Activated T-helper 2 cell treated with anti-CD3 and anti-CD28 coated beads, Interferon-gamma antibody, Interleukin-2, Interleukin-4, amounts not matched to agents 10 μg/mL and 5 μg/mL and 100 μg/mL, durations not matched to agents 14 hours and 24 hours and 36 hours (primary cell): ENCODE measurements around the gene ESPN. TPM values are rescaled to one million over a fixed set of nuclear protein-coding genes. Genes with fewer than 3 reads are reported as not detected.
"Not testable (repeated sequence)": the region's sequence is repeated elsewhere in the genome, so short reads cannot be mapped to it uniquely, and the experiment has no call there.

Experiments used
- DNase-seq: peaks from one replicate; pipeline ENCODE4 v3.0.0; 2021; ENCODE audit warnings: low spot score
- H3K27ac Mint-ChIP-seq: one replicate; pipeline ENCODE4 v1.8.0; 2021; ENCODE audit warnings: mixed read lengths
- H3K27me3 Mint-ChIP-seq: one replicate; pipeline ENCODE4 v1.8.0; 2021; ENCODE audit warnings: low read depth, mixed read lengths
- H3K36me3 Mint-ChIP-seq: one replicate; pipeline ENCODE4 v1.8.0; 2021; ENCODE audit warnings: low read depth, mixed read lengths
- H3K4me1 Mint-ChIP-seq: one replicate; pipeline ENCODE4 v1.8.0; 2021; ENCODE audit warnings: low read depth, mixed read lengths
- H3K4me3 Mint-ChIP-seq: one replicate; pipeline ENCODE4 v1.8.0; 2021; ENCODE audit warnings: low read depth, mild to moderate bottlenecking, moderate library complexity, mixed read lengths
- H3K9me3 Mint-ChIP-seq: one replicate; pipeline ENCODE4 v1.8.0; 2021; ENCODE audit warnings: mixed read lengths
- intact Hi-C: fragments of 100-400 bp; cut with micrococcal nuclease; formaldehyde crosslinking; loops from one replicate; pipeline ENCODE4 v1.15.1; 2023
- total RNA-seq: library from RNA; stranded (reverse); gene quantifications from 2 replicates; pipeline ENCODE4 v1.2.3, GENCODE V29; 2022

The ESPN gene
- total RNA-seq, 1 donor from 2014 or later: 1.0 TPM

DNA sequence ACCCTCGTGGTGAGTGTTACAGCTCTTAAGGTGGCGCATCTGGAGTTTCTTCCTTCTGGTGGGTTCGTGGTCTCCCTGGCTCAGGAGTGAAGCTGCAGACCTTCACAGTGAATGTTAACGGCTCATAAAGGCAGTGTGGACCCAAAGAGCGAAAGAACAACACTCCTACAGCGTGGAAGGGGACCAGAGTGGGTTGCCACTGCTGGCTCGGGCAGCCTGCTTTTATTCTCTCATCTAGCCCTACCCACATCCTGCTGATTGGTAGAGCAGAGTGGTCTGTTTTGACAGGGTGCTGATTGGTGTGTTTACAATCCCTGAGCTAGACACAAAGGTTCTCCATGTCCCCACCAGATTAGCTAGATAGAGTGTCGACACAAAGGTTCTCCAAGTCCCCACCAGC is 29.4 kb upstream of the ESPN start:
- intact Hi-C loops: loop anchor here (10.0 kb wide), 1 partner anchor 390 kb away; the partner anchor contains the start of gene CAMTA1
- H3K27ac Mint-ChIP-seq: peak overlapping the region; percentile 58

GRCh38 chr1:6395781-6396244 is 28.8 kb upstream of the ESPN start:
- H3K27ac Mint-ChIP-seq, H3K27me3 Mint-ChIP-seq, H3K4me3 Mint-ChIP-seq, DNase-seq, H3K9me3 Mint-ChIP-seq, H3K36me3 Mint-ChIP-seq: not testable (repeated sequence)
- peaks cover 24% of the 10 kb centered on the region for H3K4me1 Mint-ChIP-seq
- intact Hi-C loops: loop anchor here (10.0 kb wide), 1 partner anchor 389 kb away; the partner anchor contains the start of gene CAMTA1

More for the DNA sequence above, 29.4 kb upstream of the ESPN start:
- Mint-ChIP-seq H3K4me1 (peaks cover 24% of the 10 kb centered on the region), H3K4me3 (peak overlapping the region; percentile 56)
- not testable (repeated sequence) for H3K9me3 Mint-ChIP-seq, DNase-seq, H3K27me3 Mint-ChIP-seq, H3K36me3 Mint-ChIP-seq

- no peak overlapping the region for H3K27ac Mint-ChIP-seq
- no peak overlapping the region for H3K4me3 Mint-ChIP-seq
- H3K9me3 Mint-ChIP-seq: no peaks in the 10 kb centered on the region
- H3K27me3 Mint-ChIP-seq: peaks cover 5% of the 10 kb centered on the region
- H3K36me3 Mint-ChIP-seq: peaks cover 4% of the 10 kb centered on the region
- peaks cover 17% of the 10 kb centered on the region for H3K4me1 Mint-ChIP-seq
- intact Hi-C loops: loop anchor here (10.0 kb wide), 1 partner anchor 388 kb away; the partner anchor contains the start of gene CAMTA1
- no peak for DNase-seq
Measured at GRCh38 chr1:6396998-6397397, 27.6 kb upstream of the ESPN start.

DNA sequence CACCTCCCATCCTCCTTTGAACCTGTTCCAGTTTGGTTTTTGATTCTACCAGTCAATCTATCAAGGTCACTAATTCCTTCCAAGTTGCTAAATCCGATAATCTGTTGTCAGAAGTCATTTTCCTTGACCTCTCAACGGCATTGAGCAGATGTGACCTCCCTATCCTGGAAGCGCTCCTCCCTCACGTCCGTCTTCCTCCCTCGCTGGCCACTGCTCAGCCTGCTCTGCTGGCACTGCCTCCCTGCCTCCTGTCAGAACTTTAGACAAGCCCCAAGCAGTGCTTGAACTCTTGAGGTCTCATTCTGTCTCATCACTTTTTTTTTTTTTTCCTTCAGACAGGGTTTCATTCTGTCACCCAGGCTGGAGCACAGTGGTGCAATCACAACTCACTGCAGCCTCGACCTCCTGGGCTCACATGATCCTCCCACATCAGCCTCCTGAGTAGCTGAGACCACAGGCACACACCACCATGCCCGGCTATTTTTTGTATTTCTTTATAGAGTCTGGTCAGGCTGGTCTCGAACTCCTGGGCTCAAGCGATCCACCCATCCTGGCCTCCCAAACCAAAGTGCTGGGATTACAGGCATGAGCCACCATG is 26.6 kb upstream of the ESPN start:
- H3K27ac Mint-ChIP-seq: no peak overlapping the region

DNA sequence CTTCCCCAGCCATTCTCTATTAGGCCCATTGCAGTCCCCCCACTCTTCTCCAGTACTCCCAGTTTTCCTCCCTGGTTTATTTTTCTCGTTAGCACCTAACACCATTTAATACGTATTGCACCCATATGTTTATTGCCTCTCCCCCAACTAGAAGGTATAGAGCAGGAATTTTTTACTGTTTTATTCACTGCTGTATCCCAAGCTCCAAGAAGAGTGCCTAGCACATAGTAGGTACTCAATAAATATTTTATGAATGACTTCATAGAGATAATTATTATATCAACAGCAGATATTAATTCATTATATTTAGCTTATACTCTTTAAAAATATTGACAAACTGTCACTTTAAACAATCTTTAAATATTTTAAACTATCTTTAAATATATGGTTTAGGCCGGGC is 25.3 kb upstream of the ESPN start:
- Mint-ChIP-seq H3K4me1 (peaks cover 7% of the 10 kb centered on the region), H3K9me3 (no peaks in the 10 kb centered on the region), H3K27ac (no peak overlapping the region), H3K4me3 (no peak overlapping the region), H3K36me3 (no peaks in the 10 kb centered on the region), H3K27me3 (peaks cover 5% of the 10 kb centered on the region)
- intact Hi-C loops: loop anchor here (10.0 kb wide), 1 partner anchor 386 kb away; the partner anchor contains the start of gene CAMTA1
- DNase-seq: no peak

More for the DNA sequence above, 26.6 kb upstream of the ESPN start:
- H3K4me3 Mint-ChIP-seq: no peak overlapping the region
- intact Hi-C loops: loop anchor here (10.0 kb wide), 1 partner anchor 387 kb away; the partner anchor contains the start of gene CAMTA1
- peaks cover 5% of the 10 kb centered on the region for H3K27me3 Mint-ChIP-seq
- no peaks in the 10 kb centered on the region for H3K36me3 Mint-ChIP-seq
- no peaks in the 10 kb centered on the region for H3K9me3 Mint-ChIP-seq
- H3K4me1 Mint-ChIP-seq: peaks cover 13% of the 10 kb centered on the region
- no peak for DNase-seq

GRCh38 chr1:6401673-6402072 is 22.9 kb upstream of the ESPN start:
- no peak for DNase-seq
- no peaks in the 10 kb centered on the region for H3K36me3 Mint-ChIP-seq
- intact Hi-C loops: no loop called here
- H3K27ac Mint-ChIP-seq: no peak overlapping the region
- no peak overlapping the region for H3K4me3 Mint-ChIP-seq
- H3K27me3 Mint-ChIP-seq: peaks cover 9% of the 10 kb centered on the region
- no peaks in the 10 kb centered on the region for H3K9me3 Mint-ChIP-seq
- H3K4me1 Mint-ChIP-seq: no peaks in the 10 kb centered on the region

DNA sequence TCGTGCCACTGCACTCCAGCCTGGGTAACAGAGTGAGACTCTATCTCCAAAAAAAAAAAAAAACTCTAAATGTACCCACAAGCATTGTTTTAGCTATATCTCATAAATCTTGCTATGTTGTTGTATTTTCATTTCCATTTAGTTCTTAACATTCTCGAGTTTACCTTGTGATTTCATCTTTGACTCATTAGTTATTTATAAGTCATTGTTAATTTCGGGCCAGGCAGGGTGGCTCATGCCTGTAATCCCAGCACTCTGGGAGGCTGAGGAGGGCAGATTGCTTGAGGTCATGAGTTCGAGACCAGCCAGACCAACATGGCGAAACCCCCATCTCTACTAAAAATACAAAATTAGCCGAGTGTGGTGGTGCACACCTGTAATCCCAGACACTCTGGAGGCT is 16.6 kb upstream of the ESPN start:
- Mint-ChIP-seq H3K36me3 (no peaks in the 10 kb centered on the region), H3K27ac (no peak overlapping the region), H3K4me1 (no peaks in the 10 kb centered on the region), H3K9me3 (no peaks in the 10 kb centered on the region), H3K4me3 (no peak overlapping the region), H3K27me3 (peaks cover 23% of the 10 kb centered on the region)
- intact Hi-C loops: no loop called here
- no peak for DNase-seq

GRCh38 chr1:6409053-6409452 is 15.5 kb upstream of the ESPN start:
- Mint-ChIP-seq H3K36me3 (no peaks in the 10 kb centered on the region), H3K4me1 (peaks cover under 1% of the 10 kb centered on the region), H3K27me3 (peaks cover 25% of the 10 kb centered on the region), H3K9me3 (no peaks in the 10 kb centered on the region), H3K27ac (no peak overlapping the region), H3K4me3 (no peak overlapping the region)
- intact Hi-C loops: no loop called here
- DNase-seq: no peak

GRCh38 chr1:6409733-6410132 is 14.8 kb upstream of the ESPN start:
- H3K27ac Mint-ChIP-seq: no peak overlapping the region
- H3K9me3 Mint-ChIP-seq: no peaks in the 10 kb centered on the region
- H3K27me3 Mint-ChIP-seq: peaks cover 30% of the 10 kb centered on the region
- peaks cover 7% of the 10 kb centered on the region for H3K4me1 Mint-ChIP-seq
- H3K36me3 Mint-ChIP-seq: no peaks in the 10 kb centered on the region
- no peak for DNase-seq
- intact Hi-C loops: no loop called here
- no peak overlapping the region for H3K4me3 Mint-ChIP-seq

DNA sequence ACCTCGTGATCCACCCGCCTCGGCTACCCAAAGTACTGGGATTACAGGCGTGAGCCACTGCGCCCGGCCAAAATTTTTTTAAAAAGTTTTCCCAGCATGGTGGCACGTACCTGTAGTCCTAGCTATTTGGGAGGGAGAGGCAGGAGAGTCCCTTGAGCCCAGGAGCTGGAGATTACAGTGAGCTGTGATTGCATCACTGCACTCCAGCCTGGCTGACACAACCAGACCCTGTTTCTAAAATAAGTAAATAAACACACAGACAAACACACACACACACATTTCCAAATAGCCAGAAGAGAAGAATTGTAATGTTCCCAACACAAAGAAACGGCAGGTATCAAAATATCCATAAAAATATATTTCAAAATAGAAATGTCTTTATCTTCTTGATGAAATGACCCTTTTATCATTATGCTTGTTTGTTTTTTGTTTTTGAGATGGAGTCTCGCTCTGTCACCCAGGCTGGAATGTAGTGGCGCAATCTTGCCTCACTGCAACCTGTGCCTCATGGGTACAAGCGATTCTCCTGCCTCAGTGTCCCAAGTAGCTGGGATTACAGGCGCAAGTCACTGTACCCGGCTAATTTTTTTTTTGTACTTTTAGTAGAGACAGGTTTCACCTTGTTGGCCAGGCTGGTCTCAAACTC is 14.2 kb upstream of the ESPN start:
- H3K36me3 Mint-ChIP-seq: no peaks in the 10 kb centered on the region
- no peaks in the 10 kb centered on the region for H3K9me3 Mint-ChIP-seq

DNA sequence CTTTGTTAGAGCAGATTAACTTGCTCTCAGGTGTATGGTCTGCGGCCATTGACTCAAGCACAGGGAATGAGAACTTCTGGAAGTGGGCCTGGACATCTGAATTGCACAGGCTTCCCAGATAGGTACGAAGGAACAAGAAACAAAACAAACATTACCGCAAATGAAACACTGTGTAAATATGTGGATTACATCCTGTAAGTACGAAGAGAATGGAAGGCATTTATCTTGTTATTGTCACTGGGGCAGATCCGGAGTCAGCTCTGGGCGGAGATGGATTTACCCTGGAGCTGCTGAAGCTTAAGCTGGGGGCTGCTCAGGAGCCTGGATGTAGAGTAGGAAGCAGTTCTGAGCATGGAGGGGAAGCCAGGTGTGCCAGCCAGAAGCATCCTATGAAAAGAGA is 11.7 kb upstream of the ESPN start:
- Mint-ChIP-seq H3K9me3 (no peaks in the 10 kb centered on the region), H3K4me3 (no peak overlapping the region), H3K36me3 (no peaks in the 10 kb centered on the region), H3K4me1 (peaks cover 7% of the 10 kb centered on the region), H3K27me3 (peaks cover 44% of the 10 kb centered on the region), H3K27ac (no peak overlapping the region)
- intact Hi-C loops: no loop called here
- no peak for DNase-seq

More for the DNA sequence above, 14.2 kb upstream of the ESPN start:
- H3K27me3 Mint-ChIP-seq: peaks cover 31% of the 10 kb centered on the region
- H3K4me3 Mint-ChIP-seq: no peak overlapping the region
- no peak overlapping the region for H3K27ac Mint-ChIP-seq
- no peak for DNase-seq
- peaks cover 7% of the 10 kb centered on the region for H3K4me1 Mint-ChIP-seq
- intact Hi-C loops: no loop called here

DNA sequence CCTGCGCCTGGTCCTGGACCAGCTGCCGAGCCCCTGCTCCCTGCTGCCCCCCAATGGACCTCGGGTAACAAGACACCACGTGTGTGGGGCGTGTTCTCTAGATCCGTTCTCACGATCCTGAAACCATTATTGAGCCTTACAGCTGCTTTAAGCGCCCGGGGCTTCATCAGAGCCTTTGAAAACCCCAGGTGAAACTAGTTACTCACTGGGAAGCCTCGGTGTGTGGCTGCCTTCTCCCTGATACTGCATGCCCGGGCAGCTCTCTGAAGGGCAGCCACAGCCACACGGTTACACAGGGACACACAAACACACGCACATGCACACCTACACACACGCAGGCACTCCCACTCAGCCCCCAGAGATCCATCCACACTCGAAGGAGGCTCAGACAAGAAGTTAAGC is 10.1 kb upstream of the ESPN start:
- Mint-ChIP-seq H3K27me3 (peaks cover 47% of the 10 kb centered on the region), H3K4me1 (peaks cover 7% of the 10 kb centered on the region)

DNA sequence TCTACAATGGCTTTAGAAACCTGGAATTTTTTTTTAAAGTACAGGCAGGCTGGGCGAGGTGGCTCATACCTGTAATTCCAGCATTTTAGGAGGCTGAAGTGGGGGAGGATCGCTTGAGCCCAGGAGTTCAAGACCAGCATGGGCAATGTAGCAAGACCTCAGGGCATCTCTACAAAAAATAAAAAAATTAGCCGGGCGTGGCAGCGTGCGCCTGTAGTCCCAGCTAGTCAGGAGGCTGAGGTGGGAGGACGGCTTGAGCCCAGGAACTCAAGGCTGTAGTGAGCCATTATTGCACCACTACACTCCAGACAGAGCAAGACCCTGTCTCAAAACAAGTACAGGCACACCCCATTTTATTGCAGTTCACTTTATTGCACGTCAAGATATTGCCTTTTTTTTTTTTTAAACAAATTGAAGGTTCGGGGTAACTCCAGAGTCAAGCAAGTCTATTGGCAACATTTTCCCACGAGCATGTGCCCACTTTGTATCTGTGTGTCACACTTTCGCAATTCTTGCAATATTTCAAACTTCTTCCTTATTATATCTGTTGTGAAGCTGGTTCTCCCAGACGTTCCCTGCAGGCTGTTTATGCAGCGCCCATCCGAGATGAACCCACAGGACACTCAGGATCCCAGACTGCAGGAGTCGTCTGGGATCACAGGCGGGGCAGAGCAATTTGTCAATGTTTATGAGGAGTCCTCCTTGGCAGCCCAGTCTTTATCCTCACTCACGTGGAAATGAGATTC is 9.5 kb upstream of the ESPN start:
- Mint-ChIP-seq H3K27me3 (peaks cover 50% of the 10 kb centered on the region), H3K27ac (no peak overlapping the region), H3K36me3 (no peaks in the 10 kb centered on the region), H3K9me3 (no peaks in the 10 kb centered on the region), H3K4me1 (peaks cover 7% of the 10 kb centered on the region), H3K4me3 (no peak overlapping the region)
- intact Hi-C loops: no loop called here
- no peak for DNase-seq

More for the DNA sequence above, 10.1 kb upstream of the ESPN start:
- no peaks in the 10 kb centered on the region for H3K9me3 Mint-ChIP-seq
- H3K27ac Mint-ChIP-seq: peak overlapping the region; percentile 28
- H3K4me3 Mint-ChIP-seq: no peak overlapping the region
- DNase-seq: no peak
- no peaks in the 10 kb centered on the region for H3K36me3 Mint-ChIP-seq
- intact Hi-C loops: no loop called here
